HEK293T (cell line): ENCODE measurements around the gene C1orf105.

ENCODE experiments used
- ARNT ChIP-seq: fragments of 450-650 bp; IDR thresholded peaks from 2 replicates; pipeline ENCODE4 v1.6.1; 2017; ENCODE audit warnings: mild to moderate bottlenecking
- BHLHE40 ChIP-seq: fragments of 450-650 bp; IDR thresholded peaks from 2 replicates; pipeline ENCODE4 v1.6.1; 2016; ENCODE audit warnings: mild to moderate bottlenecking, moderate library complexity, borderline replicate concordance
- ELF4 ChIP-seq: fragments of 450-650 bp; IDR thresholded peaks from 2 replicates; pipeline ENCODE4 v1.6.1; 2017; ENCODE audit warnings: antibody characterized with exemption
- FOXA1 ChIP-seq: fragments of 450-650 bp; IDR thresholded peaks from 2 replicates; pipeline ENCODE4 v1.6.1; 2016; ENCODE audit warnings: mild to moderate bottlenecking
- FOXK2 ChIP-seq: fragments of 450-650 bp; IDR thresholded peaks from 2 replicates; pipeline ENCODE4 v1.6.1; 2016; ENCODE audit warnings: mild to moderate bottlenecking
- FOXM1 ChIP-seq: fragments of 450-650 bp; IDR thresholded peaks from 2 replicates; pipeline ENCODE4 v1.6.1; 2017; ENCODE audit warnings: mild to moderate bottlenecking, borderline replicate concordance
- HDGF ChIP-seq: fragments of 450-650 bp; IDR thresholded peaks from 2 replicates; pipeline ENCODE4 v1.6.1; 2017; ENCODE audit warnings: antibody characterized with exemption, borderline replicate concordance
- LEF1 ChIP-seq: fragments of 450-650 bp; IDR thresholded peaks from 2 replicates; pipeline ENCODE4 v1.6.1; 2017; ENCODE audit warnings: mild to moderate bottlenecking, borderline replicate concordance
- NFRKB ChIP-seq: fragments of 450-650 bp; IDR thresholded peaks from 2 replicates; pipeline ENCODE4 v1.6.1; 2016; ENCODE audit warnings: mild to moderate bottlenecking, moderate library complexity
- PKNOX1 ChIP-seq: fragments of 450-650 bp; IDR thresholded peaks from 2 replicates; pipeline ENCODE4 v1.6.1; 2016
- SP1 ChIP-seq: fragments of 450-650 bp; IDR thresholded peaks from 2 replicates; pipeline ENCODE4 v1.6.1; 2017
- SUZ12 ChIP-seq: fragments of 450-650 bp; IDR thresholded peaks from 2 replicates; pipeline ENCODE4 v1.6.1; 2016; ENCODE audit warnings: mild to moderate bottlenecking
- TARDBP ChIP-seq: fragments of 450-650 bp; IDR thresholded peaks from 2 replicates; pipeline ENCODE4 v1.6.1; 2016

DNA sequence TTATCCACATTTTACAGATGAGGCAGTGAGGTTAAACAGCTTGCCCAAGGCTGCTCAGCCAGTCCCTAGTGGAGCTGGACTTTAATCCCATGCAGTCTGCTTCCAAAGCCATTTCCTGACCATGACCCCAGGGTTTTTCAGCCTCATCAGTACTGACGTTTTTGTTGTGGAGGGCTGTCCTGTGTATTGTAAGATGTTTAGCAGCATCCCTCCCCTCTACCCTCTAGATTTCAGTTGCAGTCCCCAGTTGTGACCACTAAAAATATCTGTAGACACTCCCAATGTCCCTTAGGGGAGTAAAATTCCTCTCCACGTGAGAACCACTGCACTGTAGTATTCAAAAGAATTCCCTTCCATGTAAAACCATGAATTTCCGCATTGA lies 30.2 kb upstream of the C1orf105 start:
- TF ChIP-seq TARDBP: no peak
- TF ChIP-seq LEF1: no peak
- TF ChIP-seq SUZ12: no peak
- TF ChIP-seq FOXM1: no peak
- TF ChIP-seq ARNT: no peak
- TF ChIP-seq PKNOX1: no peak
- no peak for TF ChIP-seq HDGF
- TF ChIP-seq ELF4: no peak
- no peak for TF ChIP-seq FOXA1
- TF ChIP-seq FOXK2: no peak
- no peak for TF ChIP-seq BHLHE40
- TF ChIP-seq SP1: no peak
- TF ChIP-seq NFRKB: no peak
